Measurements from ENCODE around the gene RBM44. TPM values are rescaled to one million over a fixed set of nuclear protein-coding genes. Genes with fewer than 3 reads are reported as not detected.
"Not testable (repeated sequence)": the region's sequence is repeated elsewhere in the genome, so short reads cannot be mapped to it uniquely, and the experiment has no call there.

The RBM44 gene
- polyA plus RNA-seq (2011; rRNA removed) (0.05 and 0.07 TPM in 2 replicates), polyA minus RNA-seq (2011; rRNA and poly(A)+ RNA removed) (0.05 TPM in 1 of 2 replicates, not detected in the other)

- POLR2A ChIA-PET: no interaction called here
- Histone ChIP-seq H3K4me3 (ENCODE audit: low read depth, low read length) (no peak within 1 kb of the TSS), H3K36me3 (ENCODE audit: control insufficient read depth, insufficient read depth, low read length) (no peaks in the 10 kb centered on the region), H3K27me3 (ENCODE audit: control insufficient read depth, insufficient read depth, low read length) (no peaks in the 10 kb centered on the region)
- CTCF ChIA-PET: no interaction called here
- TF ChIP-seq CTCF (IDR thresholded peaks at IDR 0.05; ENCODE audit: insufficient read depth, low read depth, low read length): no peak
- no peak for DNase-seq (ENCODE audit: low read depth)
Observed at GRCh38 chr2:237798236-237799059, at the start of gene RBM44. TSS of gene RBM44 (plus strand) at chr2:237798779. CDS start at chr2:237813610, 14,831 bp downstream.

GRCh38 chr2:237749002-237749401 lies 49.6 kb upstream of the RBM44 start:
- Histone ChIP-seq H3K27me3 (ENCODE audit: control insufficient read depth, insufficient read depth, low read length) (no peaks in the 10 kb centered on the region), H3K36me3 (ENCODE audit: control insufficient read depth, insufficient read depth, low read length) (peaks cover 26% of the 10 kb centered on the region), H3K4me3 (ENCODE audit: low read depth, low read length) (no peak overlapping the region)
- POLR2A ChIA-PET: no interaction called here
- CTCF ChIA-PET: no interaction called here
- DNase-seq (ENCODE audit: low read depth): no peak
- no peak for TF ChIP-seq CTCF (IDR thresholded peaks at IDR 0.05; ENCODE audit: insufficient read depth, low read depth, low read length)

- POLR2A ChIA-PET: no interaction called here
Observed at GRCh38 chr2:237749961-237750360, 48.6 kb upstream of the RBM44 start.

GRCh38 chr2:237750441-237750840 lies 48.1 kb upstream of the RBM44 start:
- CTCF ChIA-PET: interaction anchor here (0.6 to 1.1 kb wide), 3 partner anchors 10 to 173 kb away, joined by 3 to 4 read pairs (median 3); no protein-coding TSS in a partner anchor
- H3K4me3 ChIP-seq (ENCODE audit: low read depth, low read length); DNase-seq (ENCODE audit: low read depth); POLR2A ChIA-PET; H3K27me3 ChIP-seq (ENCODE audit: control insufficient read depth, insufficient read depth, low read length): not testable (repeated sequence)
- H3K36me3 ChIP-seq (ENCODE audit: control insufficient read depth, insufficient read depth, low read length): peaks cover 34% of the 10 kb centered on the region

More at GRCh38 chr2:237749961-237750360, 48.6 kb upstream of the RBM44 start:
- Histone ChIP-seq H3K36me3 (ENCODE audit: control insufficient read depth, insufficient read depth, low read length) (peaks cover 32% of the 10 kb centered on the region), H3K4me3 (ENCODE audit: low read depth, low read length) (no peak overlapping the region), H3K27me3 (ENCODE audit: control insufficient read depth, insufficient read depth, low read length) (no peaks in the 10 kb centered on the region)
- DNase-seq (ENCODE audit: low read depth): no peak
- CTCF ChIA-PET: interaction anchor here (0.7 to 1.1 kb wide), 2 partner anchors 112 to 173 kb away, joined by 3 to 4 read pairs; no protein-coding TSS in a partner anchor
- TF ChIP-seq CTCF (IDR thresholded peaks at IDR 0.05; ENCODE audit: insufficient read depth, low read depth, low read length): no peak

- POLR2A ChIA-PET: no interaction called here
- Histone ChIP-seq H3K27me3 (ENCODE audit: control insufficient read depth, insufficient read depth, low read length) (no peaks in the 10 kb centered on the region), H3K4me3 (ENCODE audit: low read depth, low read length) (no peak overlapping the region), H3K36me3 (ENCODE audit: control insufficient read depth, insufficient read depth, low read length) (peaks cover 30% of the 10 kb centered on the region)
- no peak for DNase-seq (ENCODE audit: low read depth)
- CTCF ChIA-PET: no interaction called here
- no peak for TF ChIP-seq CTCF (IDR thresholded peaks at IDR 0.05; ENCODE audit: insufficient read depth, low read depth, low read length)
Observed at GRCh38 chr2:237752761-237753165, 45.8 kb upstream of the RBM44 start.

Data from BJ (cell line).